ENCODE results near the gene S1PR4.

DNA sequence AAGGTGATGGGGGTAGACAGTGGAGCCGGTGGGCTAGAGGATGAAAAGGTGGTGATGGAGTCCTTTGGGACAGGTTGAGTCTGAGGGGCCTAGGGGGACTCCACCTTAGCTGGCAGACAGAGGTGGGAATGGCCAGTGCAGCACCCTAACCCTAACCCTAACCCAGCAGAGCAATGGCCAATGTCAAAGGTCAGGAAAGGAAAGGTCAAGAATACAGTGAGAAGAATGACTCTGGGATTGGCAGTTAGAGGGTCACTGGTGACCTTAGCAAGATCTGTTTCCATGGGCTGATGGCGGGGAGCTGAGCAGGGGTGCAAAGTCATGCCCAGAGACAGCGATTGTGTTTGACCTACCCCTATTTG, 26.2 kb upstream of the S1PR4 start:
- TF ChIP-seq, protein P1, sequence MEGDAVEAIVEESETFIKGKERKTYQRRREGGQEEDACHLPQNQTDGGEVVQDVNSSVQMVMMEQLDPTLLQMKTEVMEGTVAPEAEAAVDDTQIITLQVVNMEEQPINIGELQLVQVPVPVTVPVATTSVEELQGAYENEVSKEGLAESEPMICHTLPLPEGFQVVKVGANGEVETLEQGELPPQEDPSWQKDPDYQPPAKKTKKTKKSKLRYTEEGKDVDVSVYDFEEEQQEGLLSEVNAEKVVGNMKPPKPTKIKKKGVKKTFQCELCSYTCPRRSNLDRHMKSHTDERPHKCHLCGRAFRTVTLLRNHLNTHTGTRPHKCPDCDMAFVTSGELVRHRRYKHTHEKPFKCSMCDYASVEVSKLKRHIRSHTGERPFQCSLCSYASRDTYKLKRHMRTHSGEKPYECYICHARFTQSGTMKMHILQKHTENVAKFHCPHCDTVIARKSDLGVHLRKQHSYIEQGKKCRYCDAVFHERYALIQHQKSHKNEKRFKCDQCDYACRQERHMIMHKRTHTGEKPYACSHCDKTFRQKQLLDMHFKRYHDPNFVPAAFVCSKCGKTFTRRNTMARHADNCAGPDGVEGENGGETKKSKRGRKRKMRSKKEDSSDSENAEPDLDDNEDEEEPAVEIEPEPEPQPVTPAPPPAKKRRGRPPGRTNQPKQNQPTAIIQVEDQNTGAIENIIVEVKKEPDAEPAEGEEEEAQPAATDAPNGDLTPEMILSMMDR (IDR thresholded peaks at IDR 0.05) = no peak
- TF ChIP-seq POLR2A (IDR thresholded peaks at IDR 0.05) = no peak
